K562 (cell line): ENCODE measurements around the gene CCND3. TPM values are rescaled to one million over a fixed set of nuclear protein-coding genes. Genes with fewer than 3 reads are reported as not detected.

Source experiments
- BCLAF1 ChIP-seq, 2 experiments: fragments of 450-650 bp in 1 of 2; IDR thresholded peaks; 2 replicates each; pipeline ENCODE4 v1.6.1; 2011 to 2017; ENCODE audit warnings: low read depth in 2 of 2, antibody characterized with exemption in 1 of 2, borderline replicate concordance in 1 of 2, low read length in 1 of 2, mild to moderate bottlenecking in 1 of 2, mixed read lengths in 1 of 2; ENCODE audit not compliant: control insufficient read depth in 1 of 2
- ETS1 ChIP-seq: conservative IDR thresholded peaks from 2 replicates; pipeline ENCODE4 v1.6.1; 2011; ENCODE audit warnings: low read depth, mild to moderate bottlenecking, low read length; ENCODE audit not compliant: control insufficient read depth
- FOXK1 ChIP-seq: sonication (generic); formaldehyde crosslinking; IDR thresholded peaks from 2 replicates; pipeline ENCODE4 v1.8.0; 2022; ENCODE audit warnings: missing genetic modification reagents, mild to moderate bottlenecking, borderline replicate concordance
- HDAC1 ChIP-seq, 2 experiments: fragments of 450-650 bp; IDR thresholded peaks; 2 replicates each; pipeline ENCODE4 v1.6.1; 2016 to 2017; ENCODE audit warnings: inconsistent platforms in 1 of 2, mild to moderate bottlenecking in 1 of 2, moderate library complexity in 1 of 2
- KLF10 ChIP-seq: fragments of 250-450 bp; sonication (Bioruptor Pico); IDR thresholded peaks from 2 replicates; pipeline ENCODE4 v1.6.1; 2021; ENCODE audit warnings: matching md5 sums
- MAZ ChIP-seq, 2 experiments: fragments of 450-650 bp in 1 of 2; sonication (generic) in 1 of 2; formaldehyde crosslinking; IDR thresholded peaks in 1 of 2; conservative IDR thresholded peaks in 1 of 2; 2 replicates each; pipeline versions ENCODE4 v1.4.0 to v1.5.0; 2020; ENCODE audit warnings: mild to moderate bottlenecking in 1 of 2, missing genetic modification reagents in 1 of 2
- NFIX ChIP-seq: fragments of 250-450 bp; sonication (Bioruptor Pico); IDR thresholded peaks from 2 replicates; pipeline ENCODE4 v1.4.0; 2020; ENCODE audit warnings: low read depth, mild to moderate bottlenecking, moderate library complexity
- POLR3G ChIP-seq: IDR thresholded peaks from 2 replicates; pipeline ENCODE4 v1.6.1; 2011; ENCODE audit not compliant: insufficient read length, insufficient replicate concordance; ENCODE audit errors: extremely low read depth
- POU5F1 ChIP-seq: fragments of 150-350 bp; IDR thresholded peaks from 2 replicates; pipeline ENCODE4 v1.6.1; 2014; ENCODE audit warnings: borderline replicate concordance, low read length, low read depth, mild to moderate bottlenecking; ENCODE audit not compliant: partially characterized antibody
- SAP30 ChIP-seq: fragments of 200-600 bp; sonication (generic); IDR thresholded peaks from 2 replicates; pipeline ENCODE4 v1.6.1; 2012; ENCODE audit warnings: borderline replicate concordance, low read depth, mild to moderate bottlenecking, moderate library complexity, low read length, control low read depth, inconsistent platforms; ENCODE audit not compliant: insufficient read depth, poor library complexity, severe bottlenecking
- SMARCB1 ChIP-seq: IDR thresholded peaks from 2 replicates; pipeline ENCODE4 v1.6.1; 2011; ENCODE audit warnings: improper control_type of control experiment, low read depth; ENCODE audit not compliant: insufficient read length
- SMARCE1 ChIP-seq: fragments of 450-650 bp; IDR thresholded peaks from 2 replicates; pipeline ENCODE4 v1.7.1; 2016; ENCODE audit warnings: mild to moderate bottlenecking
- TEAD2 ChIP-seq: fragments of 450-650 bp; IDR thresholded peaks from 2 replicates; pipeline ENCODE4 v1.6.1; 2016; ENCODE audit warnings: missing genetic modification characterization, control low read depth, missing compliant biosample characterization
- THAP7 ChIP-seq: fragments of 250-450 bp; sonication (Bioruptor Pico); IDR thresholded peaks from 2 replicates; pipeline ENCODE4 v1.5.0; 2021
- ZKSCAN3 ChIP-seq: fragments of 250-450 bp; sonication (Bioruptor Pico); IDR thresholded peaks from 2 replicates; pipeline ENCODE4 v1.4.0; 2020
- ZNF165 ChIP-seq: fragments of 250-450 bp; sonication (Bioruptor Pico); IDR thresholded peaks from 2 replicates; pipeline ENCODE4 v1.4.0; 2020; ENCODE audit warnings: borderline replicate concordance
- ZNF316 ChIP-seq: fragments of 450-650 bp; IDR thresholded peaks from 2 replicates; pipeline ENCODE4 v1.6.1; 2016
- ZNF41 ChIP-seq: fragments of 250-450 bp; sonication (Bioruptor Pico); conservative IDR thresholded peaks from 2 replicates; pipeline ENCODE4 v1.4.0; 2020; ENCODE audit warnings: mild to moderate bottlenecking
- polyA plus RNA-seq, 8 experiments: library from polyadenylated mRNA; depleted of rRNA in 4 of 8; stranded (reverse) in 5 of 8; unstranded in 3 of 8; fragments of >200 nt; fragmentation: Nextera tagmentation in 2 of 8; fragmentation: Illumina TruSeq in 1 of 8; extraction: Ambion mirVana in 2 of 8; extraction: Trizol in 1 of 8; gene quantifications; 2 replicates each; pipeline versions ENCODE4 v1.2.1 to v1.2.3, GENCODE V29; 2011 to 2014; ENCODE audit warnings: inconsistent platforms in 1 of 8, missing spikeins in 1 of 8
- total RNA-seq, 7 experiments: library from RNA; depleted of rRNA in 6 of 7; stranded (reverse); fragments of >200 nt in 6 of 7; fragmentation: Illumina TruSeq in 2 of 7; extraction: Trizol in 2 of 7; gene quantifications; 2 replicates each; pipeline versions ENCODE4 v1.2.1 to v1.2.3, GENCODE V29; 2011 to 2021; ENCODE audit warnings: low replicate concordance in 1 of 7

The CCND3 gene
- total and polyA plus RNA-seq, 9 of the 15 experiments (the other 6 are each of a cell fraction or from before 2014, with no cell fraction given): 21.5 to 204 (median 97.4) TPM

GRCh38 chr6:41921712-41921998, 20.0 kb downstream of the CCND3 start (continued):
- TF ChIP-seq ZNF41 (no peak), NFIX (no peak), ZNF165 (CRISPR knock-in tag) (no peak), POLR3G (no peak), HDAC1 (IDR thresholded peaks at IDR 0.05) (0 out of 4 replicates have a peak, but pooled peaks of 1 of the 2 experiments have one; percentile 25), TEAD2 (tag) (no peak), SAP30 (peak; percentile 76), ETS1 (peak; percentile 79; the same call in 1 of the 2 replicates), SMARCB1 (no peak), POU5F1 (no peak), FOXK1 (CRISPR knock-in tag) (no peak; the same call in 1 of the 2 replicates), BCLAF1 (IDR thresholded peaks at IDR 0.05; ENCODE audit: borderline replicate concordance in 1 of 2, control insufficient read depth in 1 of 2, low read depth in 2 of 2, low read length in 1 of 2) (no peak), ZKSCAN3 (CRISPR knock-in tag) (no peak), KLF10 (CRISPR knock-in tag) (no peak), SMARCE1 (peak; percentile 18; the same call in 1 of the 2 replicates), ZNF316 (no peak), THAP7 (CRISPR knock-in tag) (no peak), MAZ (CRISPR knock-in tag; conservative IDR thresholded peaks at IDR 0.05 in 1 of 2, IDR thresholded peaks at IDR 0.05 in 1 of 2) (no peak)
